H9 (cell line): ENCODE data around the gene SKIC3. TPM values are rescaled to one million over a fixed set of nuclear protein-coding genes. Genes with fewer than 3 reads are reported as not detected.

Source experiments
- DNase-seq: peaks from one replicate; pipeline ENCODE4 v3.0.0-alpha.2; 2017
- H2AFZ ChIP-seq: one replicate; pipeline ENCODE4 v1.6.1; 2013; ENCODE audit warnings: mild to moderate bottlenecking, low read length, control low read depth, moderate library complexity
- H2AK5ac ChIP-seq: 2 replicates; pipeline ENCODE4 v1.6.1; 2013; ENCODE audit warnings: low read length, control low read depth, mixed read lengths; ENCODE audit not compliant: insufficient read length
- H2BK120ac ChIP-seq: one replicate; pipeline ENCODE4 v1.6.1; 2013; ENCODE audit warnings: low read depth, mild to moderate bottlenecking, low read length, control low read depth, inconsistent platforms; ENCODE audit not compliant: poor library complexity, severe bottlenecking
- H2BK12ac ChIP-seq: 2 replicates; pipeline ENCODE4 v1.6.1; 2013; ENCODE audit warnings: low read length, control low read depth, mixed read lengths, low read depth; ENCODE audit not compliant: insufficient read length
- H2BK15ac ChIP-seq: 2 replicates; pipeline ENCODE4 v1.6.1; 2013; ENCODE audit warnings: low read depth, low read length, control low read depth
- H2BK20ac ChIP-seq: one replicate; pipeline ENCODE4 v1.6.1; 2013; ENCODE audit warnings: low read depth, mild to moderate bottlenecking, low read length, control low read depth, inconsistent platforms; ENCODE audit not compliant: poor library complexity, severe bottlenecking
- H2BK5ac ChIP-seq: 2 replicates; pipeline ENCODE4 v1.6.1; 2013; ENCODE audit warnings: low read length, control low read depth, mixed read lengths; ENCODE audit not compliant: insufficient read length
- H3K14ac ChIP-seq: 2 replicates; pipeline ENCODE4 v1.6.1; 2013; ENCODE audit warnings: low read length, control low read depth; ENCODE audit not compliant: insufficient read depth
- H3K18ac ChIP-seq: 2 replicates; pipeline ENCODE4 v1.6.1; 2013; ENCODE audit warnings: low read depth, mild to moderate bottlenecking, mixed read lengths, low read length, control low read depth; ENCODE audit not compliant: insufficient read length
- H3K23ac ChIP-seq: 2 replicates; pipeline ENCODE4 v1.6.1; 2013; ENCODE audit warnings: low read length, control low read depth, mixed read lengths, low read depth; ENCODE audit not compliant: insufficient read length
- H3K23me2 ChIP-seq: 2 replicates; pipeline ENCODE4 v1.6.1; 2013; ENCODE audit warnings: low read depth, mild to moderate bottlenecking, mixed read lengths, low read length, control low read depth; ENCODE audit not compliant: insufficient read length, poor library complexity, severe bottlenecking
- H3K27ac ChIP-seq: 2 replicates; pipeline ENCODE4 v1.5.1; 2013; ENCODE audit warnings: low read length, control low read depth, mixed read lengths, low read depth; ENCODE audit not compliant: insufficient read length
- H3K27me3 ChIP-seq: 2 replicates; pipeline ENCODE4 v1.6.1; 2013; ENCODE audit warnings: low read length, control low read depth, inconsistent platforms; ENCODE audit not compliant: insufficient read depth
- H3K4ac ChIP-seq: 2 replicates; pipeline ENCODE4 v1.6.1; 2013; ENCODE audit warnings: low read depth, mild to moderate bottlenecking, control low read depth, inconsistent platforms, low read length, moderate library complexity
- H3K4me1 ChIP-seq: 2 replicates; pipeline ENCODE4 v1.6.1; 2013; ENCODE audit warnings: low read length, control low read depth, inconsistent platforms; ENCODE audit not compliant: insufficient read depth
- H3K4me2 ChIP-seq: 2 replicates; pipeline ENCODE4 v1.6.1; 2013; ENCODE audit warnings: low read length, control low read depth, mixed read lengths; ENCODE audit not compliant: insufficient read length, insufficient read depth
- H3K56ac ChIP-seq: 2 replicates; pipeline ENCODE4 v1.6.1; 2013; ENCODE audit warnings: low read depth, mild to moderate bottlenecking, mixed read lengths, low read length, control low read depth; ENCODE audit not compliant: insufficient read length
- H3K79me1 ChIP-seq: 2 replicates; pipeline ENCODE4 v1.6.1; 2013; ENCODE audit warnings: low read depth, mild to moderate bottlenecking, moderate library complexity, low read length, control low read depth, inconsistent platforms; ENCODE audit not compliant: insufficient read depth, poor library complexity, severe bottlenecking
- H3K79me2 ChIP-seq: 2 replicates; pipeline ENCODE4 v1.6.1; 2013; ENCODE audit warnings: low read length, control low read depth, inconsistent platforms; ENCODE audit not compliant: insufficient read depth
- H3K9ac ChIP-seq: 2 replicates; pipeline ENCODE4 v1.6.1; 2013; ENCODE audit warnings: low read length, control low read depth, mixed read lengths; ENCODE audit not compliant: insufficient read length; ENCODE audit errors: extremely low read depth
- H3K9me3 ChIP-seq: one replicate; pipeline ENCODE4 v1.6.1; 2013; ENCODE audit warnings: low read depth, low read length, inconsistent platforms; ENCODE audit not compliant: control insufficient read depth
- H3T11ph ChIP-seq: one replicate; pipeline ENCODE4 v1.6.1; 2013; ENCODE audit warnings: mild to moderate bottlenecking, low read length, control low read depth, inconsistent platforms
- H4K20me1 ChIP-seq: one replicate; pipeline ENCODE4 v1.6.1; 2013; ENCODE audit not compliant: control insufficient read depth, insufficient read length, insufficient read depth
- H4K5ac ChIP-seq: 2 replicates; pipeline ENCODE4 v1.6.1; 2013; ENCODE audit warnings: low read depth, mild to moderate bottlenecking, mixed read lengths, low read length, control low read depth; ENCODE audit not compliant: insufficient read length
- H4K8ac ChIP-seq: replicated peaks from 2 replicates; pipeline ENCODE4 v1.6.1; 2013; ENCODE audit warnings: low read length, control low read depth, mixed read lengths, low read depth; ENCODE audit not compliant: insufficient read length
- H4K91ac ChIP-seq: 2 replicates; pipeline ENCODE4 v1.6.1; 2013; ENCODE audit warnings: low read depth, mild to moderate bottlenecking, moderate library complexity, mixed read lengths, low read length, control low read depth; ENCODE audit not compliant: insufficient read length
- H3K27ac Mint-ChIP-seq, 3 experiments: 2 replicates in 2 of 3; 3 replicates in 1 of 3; pipeline ENCODE4 v1.8.0; 2020 to 2021; ENCODE audit warnings: mixed read lengths in 3 of 3, mild to moderate bottlenecking in 1 of 3, moderate library complexity in 1 of 3
- H3K27me3 Mint-ChIP-seq: 2 replicates; pipeline ENCODE4 v1.8.0; 2021; ENCODE audit warnings: low read depth, mild to moderate bottlenecking, moderate library complexity, mixed read lengths
- H3K36me3 Mint-ChIP-seq, 3 experiments: 2 replicates in 2 of 3; 3 replicates in 1 of 3; pipeline ENCODE4 v1.8.0; 2020 to 2021; ENCODE audit warnings: low read depth in 3 of 3, mixed read lengths in 3 of 3; ENCODE audit not compliant: insufficient read depth in 1 of 3
- H3K4me1 Mint-ChIP-seq, 2 experiments: 2 replicates each; pipeline ENCODE4 v1.8.0; 2020; ENCODE audit warnings: mixed read lengths in 2 of 2
- H3K4me3 Mint-ChIP-seq, 2 experiments: 2 replicates in 1 of 2; 3 replicates in 1 of 2; pipeline ENCODE4 v1.8.0; 2020 to 2021; ENCODE audit warnings: mild to moderate bottlenecking in 2 of 2, mixed read lengths in 2 of 2, moderate library complexity in 1 of 2
- H3K9me3 Mint-ChIP-seq, 2 experiments: 2 replicates in 1 of 2; 3 replicates in 1 of 2; pipeline ENCODE4 v1.8.0; 2020; ENCODE audit warnings: mild to moderate bottlenecking in 2 of 2, mixed read lengths in 2 of 2, moderate library complexity in 1 of 2
- WGBS: extraction: QIAGEN DNeasy Blood & Tissue Kit; methylation state at CpG from one replicate; pipeline ENCODE4 v1.1.7; 2013; ENCODE audit warnings: missing lambda C conversion rate, low lambda C conversion rate, mixed read lengths; ENCODE audit not compliant: insufficient read length; ENCODE audit errors: extremely low coverage; 5-methylcytosine and 5-hydroxymethylcytosine counted together
- total RNA-seq: library from RNA; stranded (reverse); gene quantifications from 2 replicates; pipeline ENCODE4 v1.2.1, GENCODE V29; 2021
- TF ChIP-seq, protein P1 (sequence below): fragments of 200-600 bp; sonication (generic); conservative IDR thresholded peaks from 3 replicates; pipeline ENCODE4 v1.8.0; 2021; ENCODE audit warnings: antibody characterized with exemption, mild to moderate bottlenecking

SKIC3 gene
- total RNA-seq, 1 experiment from 2014 or later = 64.7 TPM

DNA sequence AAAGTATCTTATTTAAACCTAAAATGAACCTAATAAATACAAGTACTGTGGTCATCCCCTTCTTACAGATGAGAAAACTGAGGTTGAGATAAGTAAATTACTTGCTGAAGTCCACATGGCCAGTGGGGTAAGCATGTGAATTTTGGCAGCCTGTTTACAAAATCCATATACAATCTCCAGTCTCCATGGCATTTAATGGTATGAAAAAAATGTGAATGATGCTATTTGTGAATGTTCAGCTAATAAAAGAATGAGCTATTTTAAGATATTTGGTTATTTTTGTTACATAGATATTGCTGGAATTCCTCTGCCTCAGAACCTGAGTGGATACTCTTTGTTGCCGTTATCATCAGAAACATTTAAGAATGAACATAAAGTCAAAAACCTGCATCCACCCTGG, 45.8 kb upstream of the SKIC3 start:
- Histone ChIP-seq H3K56ac (no peak overlapping the region), H2BK20ac (no peak overlapping the region), H3K9ac (no peak overlapping the region), H4K91ac (no peak overlapping the region), H2BK120ac (no peak overlapping the region), H4K8ac (no peak overlapping the region), H2BK12ac (no peak overlapping the region), H2AK5ac (no peak overlapping the region), H3K18ac (no peak overlapping the region), H3K23ac (no peak overlapping the region), H3K23me2 (no peaks in the 10 kb centered on the region), H4K20me1 (no peaks in the 10 kb centered on the region), H3K4ac (no peak overlapping the region), H2BK15ac (no peak overlapping the region), H3K79me1 (no peaks in the 10 kb centered on the region), H3K4me2 (no peak overlapping the region), H3K27me3 (no peaks in the 10 kb centered on the region), H3T11ph (no peak overlapping the region), H3K27ac (no peak overlapping the region), H2AFZ (no peak overlapping the region), H3K79me2 (no peaks in the 10 kb centered on the region), H2BK5ac (no peak overlapping the region), H3K4me1 (no peaks in the 10 kb centered on the region), H3K9me3 (no peaks in the 10 kb centered on the region), H4K5ac (no peak overlapping the region), H3K14ac (no peak overlapping the region)
- H3K27ac Mint-ChIP-seq = no peak overlapping the region
- no peak for DNase-seq
- no CpG with 5 or more reads among the region's 1 CpG for WGBS
- peaks cover 0 to 2% (median 0%) of the 10 kb centered on the region in 3 experiments; a peak in 2 of 7 replicates for H3K36me3 Mint-ChIP-seq
- no peaks in the 10 kb centered on the region for H3K9me3 Mint-ChIP-seq
- TF ChIP-seq, protein P1, sequence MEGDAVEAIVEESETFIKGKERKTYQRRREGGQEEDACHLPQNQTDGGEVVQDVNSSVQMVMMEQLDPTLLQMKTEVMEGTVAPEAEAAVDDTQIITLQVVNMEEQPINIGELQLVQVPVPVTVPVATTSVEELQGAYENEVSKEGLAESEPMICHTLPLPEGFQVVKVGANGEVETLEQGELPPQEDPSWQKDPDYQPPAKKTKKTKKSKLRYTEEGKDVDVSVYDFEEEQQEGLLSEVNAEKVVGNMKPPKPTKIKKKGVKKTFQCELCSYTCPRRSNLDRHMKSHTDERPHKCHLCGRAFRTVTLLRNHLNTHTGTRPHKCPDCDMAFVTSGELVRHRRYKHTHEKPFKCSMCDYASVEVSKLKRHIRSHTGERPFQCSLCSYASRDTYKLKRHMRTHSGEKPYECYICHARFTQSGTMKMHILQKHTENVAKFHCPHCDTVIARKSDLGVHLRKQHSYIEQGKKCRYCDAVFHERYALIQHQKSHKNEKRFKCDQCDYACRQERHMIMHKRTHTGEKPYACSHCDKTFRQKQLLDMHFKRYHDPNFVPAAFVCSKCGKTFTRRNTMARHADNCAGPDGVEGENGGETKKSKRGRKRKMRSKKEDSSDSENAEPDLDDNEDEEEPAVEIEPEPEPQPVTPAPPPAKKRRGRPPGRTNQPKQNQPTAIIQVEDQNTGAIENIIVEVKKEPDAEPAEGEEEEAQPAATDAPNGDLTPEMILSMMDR = no peak
- no peaks in the 10 kb centered on the region for H3K4me1 Mint-ChIP-seq
- no peaks in the 10 kb centered on the region for H3K27me3 Mint-ChIP-seq
- H3K4me3 Mint-ChIP-seq = no peak overlapping the region
